Loucy (cell line): ENCODE results near the gene SH3RF2.
"Not testable (repeated sequence)": the region's sequence is repeated elsewhere in the genome, so short reads cannot be mapped to it uniquely, and the experiment has no call there.

Experiments
- H2AFZ ChIP-seq: fragments of 200-600 bp; sonication (generic); 2 replicates; pipeline ENCODE4 v1.6.0; 2016; ENCODE audit warnings: antibody characterized with exemption, mild to moderate bottlenecking, low read length, moderate library complexity
- H3F3A ChIP-seq: fragments of 200-600 bp; 2 replicates; pipeline ENCODE4 v1.6.0; 2016; ENCODE audit warnings: antibody characterized with exemption, low read depth, mild to moderate bottlenecking
- H3K27me3 ChIP-seq: fragments of 200-600 bp; sonication (generic); 2 replicates; pipeline ENCODE4 v1.6.1; 2014; ENCODE audit warnings: low read length, mild to moderate bottlenecking; ENCODE audit not compliant: insufficient read depth, poor library complexity, severe bottlenecking
- H3K36me3 ChIP-seq: fragments of 200-600 bp; sonication (generic); 2 replicates; pipeline ENCODE4 v1.6.1; 2016; ENCODE audit warnings: low read length; ENCODE audit not compliant: insufficient read depth
- H3K4me1 ChIP-seq: fragments of 200-600 bp; sonication (generic); 2 replicates; pipeline ENCODE4 v1.5.1; 2014; ENCODE audit warnings: low read length, mild to moderate bottlenecking; ENCODE audit not compliant: insufficient read depth, poor library complexity, severe bottlenecking
- H3K4me2 ChIP-seq: fragments of 200-600 bp; sonication (generic); 2 replicates; pipeline ENCODE4 v1.6.0; 2014; ENCODE audit warnings: antibody characterized with exemption, low read length, low read depth, mild to moderate bottlenecking; ENCODE audit not compliant: poor library complexity, severe bottlenecking
- H3K4me3 ChIP-seq: fragments of 200-600 bp; sonication (generic); 2 replicates; pipeline ENCODE4 v1.5.1; 2014; ENCODE audit warnings: low read length, mild to moderate bottlenecking, mixed read lengths; ENCODE audit not compliant: poor library complexity, severe bottlenecking
- H3K79me2 ChIP-seq: fragments of 200-600 bp; sonication (generic); 2 replicates; pipeline ENCODE4 v1.6.1; 2014; ENCODE audit warnings: low read length; ENCODE audit not compliant: insufficient read depth
- H3K9ac ChIP-seq: fragments of 200-600 bp; sonication (generic); 2 replicates; pipeline ENCODE4 v1.6.0; 2014; ENCODE audit warnings: mild to moderate bottlenecking, low read depth, low read length, moderate library complexity; ENCODE audit not compliant: poor library complexity, severe bottlenecking
- H3K9me2 ChIP-seq: fragments of 200-600 bp; sonication (generic); replicated peaks from 2 replicates; pipeline ENCODE4 v1.6.1; 2016; ENCODE audit warnings: low read depth, low read length, mixed read lengths
- H3K9me3 ChIP-seq: fragments of 200-600 bp; sonication (generic); 2 replicates; pipeline ENCODE4 v1.6.1; 2014; ENCODE audit warnings: mild to moderate bottlenecking, antibody characterized with exemption, low read length, low read depth; ENCODE audit not compliant: insufficient read depth
- H4K20me1 ChIP-seq: fragments of 200-600 bp; sonication (generic); 2 replicates; pipeline ENCODE4 v1.6.0; 2014; ENCODE audit warnings: antibody characterized with exemption, low read length, mild to moderate bottlenecking; ENCODE audit not compliant: insufficient read depth, poor library complexity, severe bottlenecking
- EZH2phosphoT487 ChIP-seq: fragments of 200-600 bp; IDR thresholded peaks from 2 replicates; pipeline ENCODE4 v1.6.1; 2018; ENCODE audit warnings: antibody characterized with exemption, mild to moderate bottlenecking, moderate library complexity, borderline replicate concordance
- TF ChIP-seq, protein P1 (sequence below): fragments of 200-600 bp; sonication (generic); conservative IDR thresholded peaks from 2 replicates; pipeline ENCODE4 v1.5.1; 2014; ENCODE audit warnings: mild to moderate bottlenecking, antibody characterized with exemption, low read length

SH3RF2 gene

DNA sequence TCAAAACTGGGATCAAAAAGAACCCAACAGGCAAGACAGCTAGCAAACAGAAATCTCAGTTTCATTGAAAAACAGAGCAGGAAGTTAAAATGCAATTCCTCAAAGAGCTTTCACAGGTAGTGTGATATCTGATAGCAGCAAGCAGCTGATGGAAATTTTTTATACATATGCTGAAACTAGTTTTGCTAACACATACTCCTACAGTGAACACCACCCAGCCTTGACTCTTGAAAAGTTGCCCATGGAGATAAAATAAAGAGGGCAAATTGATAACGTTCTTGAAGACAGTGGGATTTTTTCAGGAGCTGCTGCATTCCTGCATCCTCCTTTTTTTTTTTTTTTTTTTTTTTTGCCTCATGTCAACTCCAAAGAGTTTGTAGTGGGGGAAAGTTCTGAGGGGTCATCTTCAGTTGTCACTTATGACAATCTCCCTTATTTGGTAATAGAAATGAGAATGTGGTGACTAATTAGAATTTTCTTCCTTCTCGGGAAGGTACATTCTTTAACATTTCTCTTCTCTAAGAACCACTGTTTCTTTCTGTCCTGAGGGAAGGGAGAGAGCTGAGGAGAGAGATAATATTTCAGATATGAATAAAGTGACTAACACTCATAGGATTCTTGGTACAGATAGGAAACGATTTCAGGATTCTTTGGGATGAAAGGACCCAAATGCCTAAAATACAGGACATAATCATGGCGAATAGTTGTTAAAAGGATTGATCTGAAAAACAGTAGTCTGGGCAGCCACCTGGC, 24.6 kb downstream of the SH3RF2 start:
- Histone ChIP-seq H4K20me1 (no peaks in the 10 kb centered on the region), H3K4me3 (no peak overlapping the region), H3F3A (no peaks in the 10 kb centered on the region), H3K4me2 (no peak overlapping the region), H3K36me3 (no peaks in the 10 kb centered on the region), H3K9me2 (no peaks in the 10 kb centered on the region), H3K4me1 (no peaks in the 10 kb centered on the region), H2AFZ (no peak overlapping the region), H3K27me3 (no peaks in the 10 kb centered on the region), H3K9ac (no peak overlapping the region), H3K79me2 (no peaks in the 10 kb centered on the region), H3K9me3 (no peaks in the 10 kb centered on the region)
- no peak for TF ChIP-seq EZH2phosphoT487
- TF ChIP-seq, protein P1, sequence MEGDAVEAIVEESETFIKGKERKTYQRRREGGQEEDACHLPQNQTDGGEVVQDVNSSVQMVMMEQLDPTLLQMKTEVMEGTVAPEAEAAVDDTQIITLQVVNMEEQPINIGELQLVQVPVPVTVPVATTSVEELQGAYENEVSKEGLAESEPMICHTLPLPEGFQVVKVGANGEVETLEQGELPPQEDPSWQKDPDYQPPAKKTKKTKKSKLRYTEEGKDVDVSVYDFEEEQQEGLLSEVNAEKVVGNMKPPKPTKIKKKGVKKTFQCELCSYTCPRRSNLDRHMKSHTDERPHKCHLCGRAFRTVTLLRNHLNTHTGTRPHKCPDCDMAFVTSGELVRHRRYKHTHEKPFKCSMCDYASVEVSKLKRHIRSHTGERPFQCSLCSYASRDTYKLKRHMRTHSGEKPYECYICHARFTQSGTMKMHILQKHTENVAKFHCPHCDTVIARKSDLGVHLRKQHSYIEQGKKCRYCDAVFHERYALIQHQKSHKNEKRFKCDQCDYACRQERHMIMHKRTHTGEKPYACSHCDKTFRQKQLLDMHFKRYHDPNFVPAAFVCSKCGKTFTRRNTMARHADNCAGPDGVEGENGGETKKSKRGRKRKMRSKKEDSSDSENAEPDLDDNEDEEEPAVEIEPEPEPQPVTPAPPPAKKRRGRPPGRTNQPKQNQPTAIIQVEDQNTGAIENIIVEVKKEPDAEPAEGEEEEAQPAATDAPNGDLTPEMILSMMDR: no peak

DNA sequence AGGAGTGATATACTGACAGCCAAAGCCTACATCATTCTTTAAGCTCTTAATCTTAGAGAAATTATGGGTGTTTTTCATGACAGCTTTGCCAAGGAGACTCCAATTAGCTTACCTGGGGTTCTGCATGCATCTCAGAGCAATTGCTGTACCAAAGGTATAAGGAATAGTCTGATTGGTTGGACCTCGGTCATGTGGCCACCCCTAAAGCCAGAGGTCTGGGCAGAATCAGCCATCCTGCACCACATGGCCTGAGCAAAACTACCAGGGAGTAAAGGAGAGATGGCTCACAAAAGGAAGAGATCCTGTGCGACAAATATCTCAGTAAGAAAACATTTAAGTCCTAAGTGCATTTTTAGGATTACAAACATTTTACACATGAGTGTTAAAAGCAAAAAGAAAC, 25.6 kb downstream of the SH3RF2 start:
- no peaks in the 10 kb centered on the region for H4K20me1 ChIP-seq
- H3K79me2 ChIP-seq: no peaks in the 10 kb centered on the region
- no peaks in the 10 kb centered on the region for H3K27me3 ChIP-seq
- no peak overlapping the region for H3K4me3 ChIP-seq
- no peaks in the 10 kb centered on the region for H3K4me1 ChIP-seq
- H2AFZ ChIP-seq: no peak overlapping the region
- H3K9me2 ChIP-seq: no peaks in the 10 kb centered on the region
- no peaks in the 10 kb centered on the region for H3K36me3 ChIP-seq
- H3K9me3 ChIP-seq: no peaks in the 10 kb centered on the region
- H3F3A ChIP-seq: no peaks in the 10 kb centered on the region
- TF ChIP-seq, protein P1: no peak
- TF ChIP-seq EZH2phosphoT487: no peak
- no peak overlapping the region for H3K4me2 ChIP-seq
- H3K9ac ChIP-seq: no peak overlapping the region

DNA sequence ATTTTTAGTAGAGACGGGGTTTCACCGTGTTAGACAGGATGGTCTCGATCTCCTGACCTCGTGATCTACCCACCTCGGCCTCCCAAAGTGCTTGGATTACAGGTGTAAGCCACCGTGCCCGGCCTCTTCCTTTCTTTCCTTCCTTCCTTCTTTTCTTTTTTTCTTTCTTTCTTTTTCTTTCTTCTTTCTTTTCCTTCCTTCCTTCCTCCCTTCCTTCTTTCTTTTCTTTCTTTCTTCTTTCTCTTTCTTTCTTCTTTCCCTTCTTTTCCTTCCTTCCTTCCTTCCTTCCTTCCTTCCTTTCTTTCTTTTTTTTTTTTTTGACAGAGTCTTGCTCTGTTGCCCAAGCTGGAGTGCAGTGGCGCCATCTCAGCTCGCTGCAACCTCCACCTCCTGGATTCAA, 27.6 kb downstream of the SH3RF2 start:
- not testable (repeated sequence) for H3K27me3 ChIP-seq, H3K4me1 ChIP-seq, H3K9ac ChIP-seq, H3F3A ChIP-seq, H4K20me1 ChIP-seq, H3K9me2 ChIP-seq, H2AFZ ChIP-seq, H3K4me2 ChIP-seq, H3K4me3 ChIP-seq, H3K79me2 ChIP-seq, H3K9me3 ChIP-seq, H3K36me3 ChIP-seq

DNA sequence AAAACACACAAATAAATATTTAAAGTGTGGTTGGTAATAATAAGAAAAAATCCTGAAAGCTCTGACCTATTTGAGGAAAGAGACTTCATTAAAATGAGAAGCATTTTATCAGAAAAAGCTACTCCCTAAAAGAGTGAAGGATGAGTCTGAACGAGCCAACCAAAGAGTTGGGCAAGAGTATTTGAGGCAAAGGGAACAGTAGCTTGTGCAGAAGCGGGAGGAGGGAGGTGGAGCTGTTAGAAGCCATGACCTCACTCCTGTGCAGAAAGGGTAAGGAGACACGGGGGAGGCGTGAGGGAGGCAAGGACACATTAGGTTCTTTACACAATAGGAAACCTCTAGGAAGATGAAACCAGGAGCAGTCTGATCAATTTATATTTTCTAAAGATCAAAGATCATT, 29.4 kb downstream of the SH3RF2 start:
- H4K20me1 ChIP-seq: no peaks in the 10 kb centered on the region
- no peak overlapping the region for H3K4me3 ChIP-seq
- no peak overlapping the region for H3K9ac ChIP-seq
- TF ChIP-seq, protein P1: no peak
- no peak for TF ChIP-seq EZH2phosphoT487
- H3K9me3 ChIP-seq: no peaks in the 10 kb centered on the region
- no peak overlapping the region for H2AFZ ChIP-seq
- no peaks in the 10 kb centered on the region for H3K27me3 ChIP-seq
- H3K4me1 ChIP-seq: no peaks in the 10 kb centered on the region
- H3F3A ChIP-seq: no peaks in the 10 kb centered on the region
- no peaks in the 10 kb centered on the region for H3K9me2 ChIP-seq
- no peaks in the 10 kb centered on the region for H3K36me3 ChIP-seq
- no peak overlapping the region for H3K4me2 ChIP-seq
- no peaks in the 10 kb centered on the region for H3K79me2 ChIP-seq
